Measurements from ENCODE around the gene SAMD7.

SAMD7 gene

GRCh38 chr3:169867584-169868210 is 43.7 kb upstream of the SAMD7 start:
- TF ChIP-seq CTCF (IDR thresholded peaks at IDR 0.05): no peak
- Mint-ChIP-seq H3K9me3 (no peaks in the 10 kb centered on the region), H3K4me1 (peaks cover 23% of the 10 kb centered on the region), H3K4me3 (no peak overlapping the region), H3K36me3 (ENCODE audit: low read depth) (no peaks in the 10 kb centered on the region), H3K27me3 (ENCODE audit: low read depth, poor library complexity) (no peaks in the 10 kb centered on the region), H3K27ac (no peak overlapping the region)
- DNase-seq: no peak

GRCh38 chr3:169868369-169868768 is 43.0 kb upstream of the SAMD7 start:
- DNase-seq: no peak
- no peaks in the 10 kb centered on the region for H3K9me3 Mint-ChIP-seq
- H3K27ac Mint-ChIP-seq: no peak overlapping the region
- no peaks in the 10 kb centered on the region for H3K27me3 Mint-ChIP-seq (ENCODE audit: low read depth, poor library complexity)
- no peaks in the 10 kb centered on the region for H3K36me3 Mint-ChIP-seq (ENCODE audit: low read depth)
- H3K4me3 Mint-ChIP-seq: no peak overlapping the region
- no peak for TF ChIP-seq CTCF (IDR thresholded peaks at IDR 0.05)
- H3K4me1 Mint-ChIP-seq: peaks cover 23% of the 10 kb centered on the region

GRCh38 chr3:169869484-169870220 is 41.7 kb upstream of the SAMD7 start, which contains the start of gene LRRC31:
TSS of gene LRRC31 (minus strand) at chr3:169869935. CDS start at chr3:169869807, 128 bp downstream.
- Mint-ChIP-seq H3K4me3 (no peak within 1 kb of the TSS), H3K4me1 (peaks cover 23% of the 10 kb centered on the region), H3K27me3 (ENCODE audit: low read depth, poor library complexity) (no peaks in the 10 kb centered on the region), H3K9me3 (peaks cover 2% of the 10 kb centered on the region), H3K36me3 (ENCODE audit: low read depth) (no peaks in the 10 kb centered on the region), H3K27ac (peak within 1 kb of the TSS; percentile 15)
- no peak for TF ChIP-seq CTCF (IDR thresholded peaks at IDR 0.05)
- no peak for DNase-seq

GRCh38 chr3:169871129-169871886 is 40.1 kb upstream of the SAMD7 start:
- Mint-ChIP-seq H3K4me1 (peaks cover 23% of the 10 kb centered on the region), H3K9me3 (peaks cover 5% of the 10 kb centered on the region), H3K27ac (no peak overlapping the region), H3K4me3 (no peak overlapping the region), H3K36me3 (ENCODE audit: low read depth) (no peaks in the 10 kb centered on the region), H3K27me3 (ENCODE audit: low read depth, poor library complexity) (no peaks in the 10 kb centered on the region)
- no peak for DNase-seq
- no peak for TF ChIP-seq CTCF (IDR thresholded peaks at IDR 0.05)

GRCh38 chr3:169879013-169879557 is 32.3 kb upstream of the SAMD7 start:
- no peak overlapping the region for H3K27ac Mint-ChIP-seq
- H3K27me3 Mint-ChIP-seq (ENCODE audit: low read depth, poor library complexity): peaks cover 5% of the 10 kb centered on the region
- no peak for DNase-seq
- H3K36me3 Mint-ChIP-seq (ENCODE audit: low read depth): no peaks in the 10 kb centered on the region
- no peak overlapping the region for H3K4me3 Mint-ChIP-seq
- TF ChIP-seq CTCF (IDR thresholded peaks at IDR 0.05): no peak
- peaks cover 6% of the 10 kb centered on the region for H3K4me1 Mint-ChIP-seq
- peaks cover 5% of the 10 kb centered on the region for H3K9me3 Mint-ChIP-seq
